ENCODE data around the gene PRKCD. TPM values are rescaled to one million over a fixed set of nuclear protein-coding genes. Genes with fewer than 3 reads are reported as not detected.

Gene PRKCD
- total and polyA plus RNA-seq, 9 of the 15 experiments (the other 6 are each of a cell fraction or from before 2014, with no cell fraction given), result 2.5 to 19.5 (median 6.1) TPM

- TF ChIP-seq, protein P1, sequence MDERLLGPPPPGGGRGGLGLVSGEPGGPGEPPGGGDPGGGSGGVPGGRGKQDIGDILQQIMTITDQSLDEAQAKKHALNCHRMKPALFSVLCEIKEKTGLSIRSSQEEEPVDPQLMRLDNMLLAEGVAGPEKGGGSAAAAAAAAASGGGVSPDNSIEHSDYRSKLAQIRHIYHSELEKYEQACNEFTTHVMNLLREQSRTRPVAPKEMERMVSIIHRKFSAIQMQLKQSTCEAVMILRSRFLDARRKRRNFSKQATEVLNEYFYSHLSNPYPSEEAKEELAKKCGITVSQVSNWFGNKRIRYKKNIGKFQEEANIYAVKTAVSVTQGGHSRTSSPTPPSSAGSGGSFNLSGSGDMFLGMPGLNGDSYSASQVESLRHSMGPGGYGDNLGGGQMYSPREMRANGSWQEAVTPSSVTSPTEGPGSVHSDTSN (CRISPR knock-in tag; IDR thresholded peaks at IDR 0.05; ENCODE audit: low read depth), result no peak
- TF ChIP-seq, protein P1 (tag; conservative IDR thresholded peaks at IDR 0.05; ENCODE audit: low read depth), result no peak
- no peak for TF ChIP-seq CHD2 (IDR thresholded peaks at IDR 0.05; ENCODE audit: low read depth, low read length)
- TF ChIP-seq CUX1 (CRISPR knock-in tag; IDR thresholded peaks at IDR 0.05), result no peak
- TF ChIP-seq PHB2 (IDR thresholded peaks at IDR 0.05; ENCODE audit: low read depth), result no peak
- peak; percentile 33 for TF ChIP-seq TFE3 (CRISPR knock-in tag; IDR thresholded peaks at IDR 0.05)
- TF ChIP-seq FOS (IDR thresholded peaks at IDR 0.05; ENCODE audit: extremely low read depth, insufficient read length), result no peak
- no peak for TF ChIP-seq ZNF589 (CRISPR knock-in tag; IDR thresholded peaks at IDR 0.05; ENCODE audit: low read depth)
- TF ChIP-seq FOXM1 (IDR thresholded peaks at IDR 0.05; ENCODE audit: low read depth), result no peak
- TF ChIP-seq FOXM1 (CRISPR knock-in tag; IDR thresholded peaks at IDR 0.05; ENCODE audit: low read depth), result no peak
- TF ChIP-seq EP300 (IDR thresholded peaks at IDR 0.05; ENCODE audit: low read length), result no peak
- TF ChIP-seq RFX1 (IDR thresholded peaks at IDR 0.05), result peak; percentile 34
- TF ChIP-seq ZNF24 (IDR thresholded peaks at IDR 0.05), result peak; percentile 96
- TF ChIP-seq IRF9 (tag; IDR thresholded peaks at IDR 0.05), result no peak
- TF ChIP-seq, protein P2, sequence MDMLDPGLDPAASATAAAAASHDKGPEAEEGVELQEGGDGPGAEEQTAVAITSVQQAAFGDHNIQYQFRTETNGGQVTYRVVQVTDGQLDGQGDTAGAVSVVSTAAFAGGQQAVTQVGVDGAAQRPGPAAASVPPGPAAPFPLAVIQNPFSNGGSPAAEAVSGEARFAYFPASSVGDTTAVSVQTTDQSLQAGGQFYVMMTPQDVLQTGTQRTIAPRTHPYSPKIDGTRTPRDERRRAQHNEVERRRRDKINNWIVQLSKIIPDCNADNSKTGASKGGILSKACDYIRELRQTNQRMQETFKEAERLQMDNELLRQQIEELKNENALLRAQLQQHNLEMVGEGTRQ (CRISPR knock-in tag; IDR thresholded peaks at IDR 0.05), result peak; percentile 23; the same call in 1 of the 2 replicates
These were observed 19.9 kb upstream of the PRKCD start (continued) for GRCh38 chr3:53140847-53141845.
